Pancreas (tissue), 10 donors: ENCODE data around the gene NXPH4. TPM values are rescaled to one million over a fixed set of nuclear protein-coding genes. Genes with fewer than 3 reads are reported as not detected.

ENCODE experiments used
- ATAC-seq, 4 donors: fragments of 200-7000 bp; cut with Tn5 transposase; one replicate each; pipeline versions ENCODE4 v1.8.0 to v1.9.1; 2020; ENCODE audit warnings: mild to moderate bottlenecking in 4 of 4, moderate library complexity in 4 of 4
- DNase-seq, 6 donors: peaks; one replicate each; pipeline ENCODE4 v3.0.0-alpha.2; 2020
- FAIRE-seq: peaks from 2 replicates; lab custom pipeline; 2012; peaks lifted over from hg19 to GRCh38; lab: Jason Lieb, UNC
- H3K27ac ChIP-seq, 4 donors: fragments of 200-600 bp; sonication (generic); 1 replicate in 3 of 4; 2 replicates in 1 of 4; pipeline versions ENCODE4 v1.5.0 to v1.8.0; 2020
- H3K27me3 ChIP-seq, 4 donors: fragments of 200-600 bp; one replicate each; pipeline ENCODE4 v1.8.0; 2021
- H3K36me3 ChIP-seq, 3 donors: fragments of 200-600 bp; sonication (generic) in 1 of 3; one replicate each; pipeline versions ENCODE4 v1.5.0 to v1.8.0; 2020 to 2021
- H3K4me1 ChIP-seq, 3 donors: fragments of 200-600 bp; one replicate each; pipeline ENCODE4 v1.8.0; 2021
- H3K4me3 ChIP-seq, 4 donors: fragments of 200-600 bp; sonication (generic) in 2 of 4; one replicate each; pipeline versions ENCODE4 v1.5.0 to v1.8.0; 2020 to 2021
- H3K9me3 ChIP-seq, 4 donors: fragments of 200-600 bp; one replicate each; pipeline ENCODE4 v1.8.0; 2021
- CTCF ChIP-seq, 4 donors: fragments of 200-600 bp; sonication (generic) in 3 of 4; IDR thresholded peaks; one replicate each; pipeline versions ENCODE4 v1.5.0 to v1.8.0; 2021; ENCODE audit warnings: antibody characterized with exemption in 4 of 4
- WGBS, 2 donors: extraction: QIAGEN DNeasy Blood & Tissue Kit; methylation state at CpG; one replicate each; pipeline ENCODE4 v1.1.7; 2013; 5-methylcytosine and 5-hydroxymethylcytosine counted together
- intact Hi-C, 3 donors: fragments of 100-400 bp; cut with DNase I; formaldehyde crosslinking; loops; one replicate each; pipeline versions ENCODE4 v1.11.1 to v1.14.2; 2022
- polyA plus RNA-seq, 2 donors: library from polyadenylated mRNA; stranded (reverse); fragments of 200-250 nt; gene quantifications; one replicate each; pipeline ENCODE4 v1.2.3, GENCODE V29; 2013
- total RNA-seq, 6 donors: library from RNA; stranded (reverse); fragmentation: NEBNext Ultra II Directional in 4 of 6; extraction: Animal tissue kit (Norgen Biotek cat#: 25700) in 4 of 6; gene quantifications; one replicate each; pipeline versions ENCODE4 v1.2.1 to v1.2.4, GENCODE V29; 2021 to 2023
- donor health status: healthy with polysubstance abuse.
- donor health status: DM: no; HTN: no; CAD: no; lungs with moderate emphysema.
- donor health status: DM: no; HTN: no; CAD: no.
- donor health status: control.
- donor health status: control.
- donor health status: Bipolar disorder and iron deficiency.
- donor health status: DM: yes; HTN: yes; CAD: no.
- donor health status: DM: no; HTN: no; CAD: no.
- donor health status: DM: no; HTN: no; CAD: no.
- donor health status: DM: yes; HTN: yes; CAD: no.

NXPH4 gene
- total and polyA plus RNA-seq, 8 donors: 0.28 to 3.3 (median 0.79) TPM

GRCh38 chr12:57235017-57235727, 18.6 kb downstream of the NXPH4 start:
- H3K9me3 ChIP-seq: no peaks in the 10 kb centered on the region
- FAIRE-seq (no peak), DNase-seq (peak in 2 of 6 donors; percentile 49 to 74), ATAC-seq (no peak)
- H3K36me3 ChIP-seq: peaks cover 3 to 25% (median 7%) of the 10 kb centered on the region in 3 donors
- no peak for TF ChIP-seq CTCF (IDR thresholded peaks at IDR 0.05)
- WGBS, 2 donors: 75 to 78% methylated on average over 22 to 26 of the region's 26 CpGs
- intact Hi-C loops: no loop called here
- no peak overlapping the region for H3K4me3 ChIP-seq
- H3K27ac ChIP-seq: no peak overlapping the region
- peaks cover 0 to 25% (median 13%) of the 10 kb centered on the region in 3 donors for H3K4me1 ChIP-seq
- no peaks in the 10 kb centered on the region for H3K27me3 ChIP-seq

GRCh38 chr12:57235728-57236131, 19.1 kb downstream of the NXPH4 start:
- H3K9me3 ChIP-seq: no peaks in the 10 kb centered on the region
- FAIRE-seq (no peak), ATAC-seq (no peak), DNase-seq (peak in 1 of 6 donors; percentile 39)
- H3K36me3 ChIP-seq: peaks cover 3 to 25% (median 7%) of the 10 kb centered on the region in 3 donors
- 76 to 80% methylated on average over 8 of the region's 8 CpGs for WGBS, 2 donors
- H3K4me3 ChIP-seq: no peak overlapping the region
- H3K27ac ChIP-seq: no peak overlapping the region
- intact Hi-C loops: no loop called here
- peaks cover 0 to 21% (median 10%) of the 10 kb centered on the region in 3 donors for H3K4me1 ChIP-seq
- H3K27me3 ChIP-seq: no peaks in the 10 kb centered on the region
- TF ChIP-seq CTCF (IDR thresholded peaks at IDR 0.05): no peak

GRCh38 chr12:57236201-57236924, 19.8 kb downstream of the NXPH4 start:
- ATAC-seq (no peak), FAIRE-seq (no peak), DNase-seq (peak in 2 of 6 donors; percentile 32 to 72)
- H3K4me3 ChIP-seq: no peak overlapping the region
- H3K36me3 ChIP-seq: peaks cover 3 to 25% (median 7%) of the 10 kb centered on the region in 3 donors
- intact Hi-C loops: no loop called here
- no peak for TF ChIP-seq CTCF (IDR thresholded peaks at IDR 0.05)
- no peak overlapping the region for H3K27ac ChIP-seq
- 49 to 54% methylated on average over 39 to 40 of the region's 40 CpGs for WGBS, 2 donors
- peaks cover 0 to 22% (median 4%) of the 10 kb centered on the region in 3 donors for H3K4me1 ChIP-seq
- H3K27me3 ChIP-seq: peaks cover 0 to 4% (median 0%) of the 10 kb centered on the region in 4 donors
- no peaks in the 10 kb centered on the region for H3K9me3 ChIP-seq

GRCh38 chr12:57236925-57237595, 20.5 kb downstream of the NXPH4 start:
- H3K9me3 ChIP-seq: no peaks in the 10 kb centered on the region
- FAIRE-seq (no peak), ATAC-seq (no peak), DNase-seq (peak in 3 of 6 donors; percentile 23 to 55 (median 53))
- no peak for TF ChIP-seq CTCF (IDR thresholded peaks at IDR 0.05)
- peaks cover 0 to 4% (median 0%) of the 10 kb centered on the region in 4 donors for H3K27me3 ChIP-seq
- peaks cover 3 to 20% (median 7%) of the 10 kb centered on the region in 3 donors for H3K36me3 ChIP-seq
- H3K4me3 ChIP-seq: no peak overlapping the region
- H3K27ac ChIP-seq: no peak overlapping the region
- peaks cover 0 to 24% (median 0%) of the 10 kb centered on the region in 3 donors for H3K4me1 ChIP-seq
- WGBS, 2 donors: 52 to 55% methylated on average over 8 to 9 of the region's 9 CpGs
- intact Hi-C loops: no loop called here
